Neural cell (in vitro differentiated cells): ENCODE measurements around the gene ARL6IP5.

ENCODE experiments used
- EP300 ChIP-seq: fragments of 450-650 bp; conservative IDR thresholded peaks from 2 replicates; pipeline ENCODE4 v1.6.1; 2014; ENCODE audit warnings: antibody characterized with exemption, mild to moderate bottlenecking, moderate library complexity; ENCODE audit not compliant: poor library complexity, severe bottlenecking
- EZH2 ChIP-seq: fragments of 200-600, 300-800 bp; shearing (Covaris generic), sonication (generic); IDR thresholded peaks from 2 replicates; pipeline ENCODE4 v1.6.1; 2014; ENCODE audit warnings: antibody characterized with exemption, low read length, borderline replicate concordance, mild to moderate bottlenecking; ENCODE audit not compliant: insufficient read depth, poor library complexity, severe bottlenecking
- POLR2AphosphoS5 ChIP-seq: IDR thresholded peaks from 2 replicates; pipeline ENCODE4 v1.6.1; 2012
- RAD21 ChIP-seq: fragments of 450-650 bp; conservative IDR thresholded peaks from 2 replicates; pipeline ENCODE4 v1.6.1; 2014; ENCODE audit warnings: antibody characterized with exemption, mild to moderate bottlenecking, moderate library complexity
- TAF1 ChIP-seq: IDR thresholded peaks from 2 replicates; pipeline ENCODE4 v1.6.1; 2012; ENCODE audit warnings: low read depth
- TF ChIP-seq, protein P1 (sequence below): fragments of 450-650 bp; IDR thresholded peaks from 2 replicates; pipeline ENCODE4 v1.5.1; 2014; ENCODE audit warnings: antibody characterized with exemption, mild to moderate bottlenecking, moderate library complexity; ENCODE audit not compliant: poor library complexity, severe bottlenecking

DNA sequence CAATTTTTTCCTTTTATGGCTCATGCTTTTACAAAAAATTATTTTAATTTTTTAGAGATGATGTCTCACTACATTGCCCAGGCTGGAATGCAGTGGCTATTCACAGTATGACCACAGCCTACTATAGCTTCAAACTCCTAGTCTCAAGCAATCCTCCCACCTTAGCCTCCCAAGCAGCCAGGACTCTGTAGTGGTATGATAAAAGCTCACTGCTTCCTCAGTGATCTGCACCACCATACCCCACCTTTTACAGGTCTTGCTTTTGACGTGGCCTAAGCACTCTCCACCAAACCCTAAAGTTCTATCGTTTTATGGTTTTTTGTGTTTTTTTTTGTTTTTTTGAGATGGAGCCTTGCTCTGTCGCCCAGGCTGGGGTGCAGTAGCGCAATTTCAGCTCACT lies 18.6 kb upstream of the ARL6IP5 start:
- TF ChIP-seq, protein P1, sequence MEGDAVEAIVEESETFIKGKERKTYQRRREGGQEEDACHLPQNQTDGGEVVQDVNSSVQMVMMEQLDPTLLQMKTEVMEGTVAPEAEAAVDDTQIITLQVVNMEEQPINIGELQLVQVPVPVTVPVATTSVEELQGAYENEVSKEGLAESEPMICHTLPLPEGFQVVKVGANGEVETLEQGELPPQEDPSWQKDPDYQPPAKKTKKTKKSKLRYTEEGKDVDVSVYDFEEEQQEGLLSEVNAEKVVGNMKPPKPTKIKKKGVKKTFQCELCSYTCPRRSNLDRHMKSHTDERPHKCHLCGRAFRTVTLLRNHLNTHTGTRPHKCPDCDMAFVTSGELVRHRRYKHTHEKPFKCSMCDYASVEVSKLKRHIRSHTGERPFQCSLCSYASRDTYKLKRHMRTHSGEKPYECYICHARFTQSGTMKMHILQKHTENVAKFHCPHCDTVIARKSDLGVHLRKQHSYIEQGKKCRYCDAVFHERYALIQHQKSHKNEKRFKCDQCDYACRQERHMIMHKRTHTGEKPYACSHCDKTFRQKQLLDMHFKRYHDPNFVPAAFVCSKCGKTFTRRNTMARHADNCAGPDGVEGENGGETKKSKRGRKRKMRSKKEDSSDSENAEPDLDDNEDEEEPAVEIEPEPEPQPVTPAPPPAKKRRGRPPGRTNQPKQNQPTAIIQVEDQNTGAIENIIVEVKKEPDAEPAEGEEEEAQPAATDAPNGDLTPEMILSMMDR, result no peak
- TF ChIP-seq EP300 (no peak), TAF1 (no peak), POLR2AphosphoS5 (no peak), RAD21 (no peak), EZH2 (no peak)
